ENCODE data around the gene ROBO2.

GRCh38 chr3:77690284-77690845 is 650.5 kb downstream of the ROBO2 start:
- TF ChIP-seq CTCF (IDR thresholded peaks at IDR 0.05), result no peak
- no peak for TF ChIP-seq POLR2A (IDR thresholded peaks at IDR 0.05)

All from esophagus squamous epithelium (tissue), 4 donors.